GM12872 (cell line): ENCODE measurements around the gene TAB2.

ENCODE experiments used
- CTCF ChIP-seq: IDR thresholded peaks from 3 replicates; pipeline ENCODE4 v1.5.1; 2011; ENCODE audit warnings: low read depth, mild to moderate bottlenecking, low read length, moderate library complexity; ENCODE audit not compliant: insufficient read depth

The TAB2 gene

GRCh38 chr6:149431905-149432775 lies 114.6 kb downstream of the TAB2 start:
- peak; percentile 94 for TF ChIP-seq CTCF

- TF ChIP-seq CTCF = no peak
These were observed 115.9 kb downstream of the TAB2 start for GRCh38 chr6:149433405-149433804.

GRCh38 chr6:149433881-149434280 lies 116.4 kb downstream of the TAB2 start:
- TF ChIP-seq CTCF = no peak

- no peak for TF ChIP-seq CTCF
These were observed 118.5 kb downstream of the TAB2 start for GRCh38 chr6:149435919-149436586.

GRCh38 chr6:149436647-149437046 lies 119.1 kb downstream of the TAB2 start:
- TF ChIP-seq CTCF = no peak

GRCh38 chr6:149437212-149437611 lies 119.7 kb downstream of the TAB2 start:
- no peak for TF ChIP-seq CTCF

- no peak for TF ChIP-seq CTCF
These were observed 121.3 kb downstream of the TAB2 start for GRCh38 chr6:149438855-149439254.
